ENCODE measurements around the gene KIAA1328. TPM values are rescaled to one million over a fixed set of nuclear protein-coding genes. Genes with fewer than 3 reads are reported as not detected.

KIAA1328 gene
- polyA plus RNA-seq, 2 of the 4 experiments (the other 2 are of a cell fraction) = 1.7 to 3.9 TPM

Other genes starting within 250 kb of the KIAA1328 start
- gene TPGS2, start 125 bp upstream of the KIAA1328 start, polyA plus RNA-seq (2011; rRNA removed) = 143 and 187 TPM in 2 replicates
- gene TPGS2, start 125 bp upstream of the KIAA1328 start, polyA plus RNA-seq (2017; fragmentation: RNase III; extraction: RNeasy Plus Mini Kit Qiagen cat#74134 plus additional on column Dnase treatment) = 71.9 to 73.3 TPM (median 73.1 TPM) in 3 replicates